ENCODE results near the gene ACKR2. TPM values are rescaled to one million over a fixed set of nuclear protein-coding genes. Genes with fewer than 3 reads are reported as not detected.

ACKR2 gene
- total RNA-seq, 1 donor from 2014 or later: 1.2 TPM

- DNase-seq (ENCODE audit: low spot score in 2 of 2, unreplicated experiment in 2 of 2): no peak
- peaks cover 17% of the 10 kb centered on the region for H3K27me3 Mint-ChIP-seq (ENCODE audit: low read depth)
- no peak overlapping the region for H3K27ac Mint-ChIP-seq
- peaks cover 7% of the 10 kb centered on the region for H3K4me1 Mint-ChIP-seq
- TF ChIP-seq, protein P1, sequence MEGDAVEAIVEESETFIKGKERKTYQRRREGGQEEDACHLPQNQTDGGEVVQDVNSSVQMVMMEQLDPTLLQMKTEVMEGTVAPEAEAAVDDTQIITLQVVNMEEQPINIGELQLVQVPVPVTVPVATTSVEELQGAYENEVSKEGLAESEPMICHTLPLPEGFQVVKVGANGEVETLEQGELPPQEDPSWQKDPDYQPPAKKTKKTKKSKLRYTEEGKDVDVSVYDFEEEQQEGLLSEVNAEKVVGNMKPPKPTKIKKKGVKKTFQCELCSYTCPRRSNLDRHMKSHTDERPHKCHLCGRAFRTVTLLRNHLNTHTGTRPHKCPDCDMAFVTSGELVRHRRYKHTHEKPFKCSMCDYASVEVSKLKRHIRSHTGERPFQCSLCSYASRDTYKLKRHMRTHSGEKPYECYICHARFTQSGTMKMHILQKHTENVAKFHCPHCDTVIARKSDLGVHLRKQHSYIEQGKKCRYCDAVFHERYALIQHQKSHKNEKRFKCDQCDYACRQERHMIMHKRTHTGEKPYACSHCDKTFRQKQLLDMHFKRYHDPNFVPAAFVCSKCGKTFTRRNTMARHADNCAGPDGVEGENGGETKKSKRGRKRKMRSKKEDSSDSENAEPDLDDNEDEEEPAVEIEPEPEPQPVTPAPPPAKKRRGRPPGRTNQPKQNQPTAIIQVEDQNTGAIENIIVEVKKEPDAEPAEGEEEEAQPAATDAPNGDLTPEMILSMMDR (IDR thresholded peaks at IDR 0.05; ENCODE audit: unreplicated experiment): no peak
- H3K36me3 Mint-ChIP-seq: no peaks in the 10 kb centered on the region
- no peaks in the 10 kb centered on the region for H3K9me3 Mint-ChIP-seq
- no peak overlapping the region for H3K4me3 Mint-ChIP-seq
Measured at GRCh38 chr3:42769477-42770131, 39.6 kb upstream of the ACKR2 start.

DNA sequence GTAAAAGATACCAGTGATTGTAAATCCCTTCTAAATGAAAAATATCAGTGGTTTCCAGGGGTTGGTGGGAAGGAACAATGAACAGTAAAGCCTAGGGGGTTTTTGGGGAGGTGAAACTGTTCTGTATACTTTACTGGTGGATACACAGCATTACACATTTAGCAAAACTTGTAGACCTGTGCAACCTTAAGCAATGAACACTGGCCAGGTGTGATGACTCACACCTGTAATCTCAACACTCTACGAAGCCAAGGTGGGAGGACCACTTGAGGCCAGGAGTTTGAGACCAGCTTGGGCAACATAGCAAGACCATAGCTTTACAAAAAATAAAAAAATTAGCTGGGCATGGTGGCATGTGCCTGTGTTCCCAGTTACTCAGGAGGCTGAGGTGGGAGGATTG lies 38.0 kb upstream of the ACKR2 start:
- TF ChIP-seq, protein P1 (IDR thresholded peaks at IDR 0.05; ENCODE audit: unreplicated experiment): no peak

DNA sequence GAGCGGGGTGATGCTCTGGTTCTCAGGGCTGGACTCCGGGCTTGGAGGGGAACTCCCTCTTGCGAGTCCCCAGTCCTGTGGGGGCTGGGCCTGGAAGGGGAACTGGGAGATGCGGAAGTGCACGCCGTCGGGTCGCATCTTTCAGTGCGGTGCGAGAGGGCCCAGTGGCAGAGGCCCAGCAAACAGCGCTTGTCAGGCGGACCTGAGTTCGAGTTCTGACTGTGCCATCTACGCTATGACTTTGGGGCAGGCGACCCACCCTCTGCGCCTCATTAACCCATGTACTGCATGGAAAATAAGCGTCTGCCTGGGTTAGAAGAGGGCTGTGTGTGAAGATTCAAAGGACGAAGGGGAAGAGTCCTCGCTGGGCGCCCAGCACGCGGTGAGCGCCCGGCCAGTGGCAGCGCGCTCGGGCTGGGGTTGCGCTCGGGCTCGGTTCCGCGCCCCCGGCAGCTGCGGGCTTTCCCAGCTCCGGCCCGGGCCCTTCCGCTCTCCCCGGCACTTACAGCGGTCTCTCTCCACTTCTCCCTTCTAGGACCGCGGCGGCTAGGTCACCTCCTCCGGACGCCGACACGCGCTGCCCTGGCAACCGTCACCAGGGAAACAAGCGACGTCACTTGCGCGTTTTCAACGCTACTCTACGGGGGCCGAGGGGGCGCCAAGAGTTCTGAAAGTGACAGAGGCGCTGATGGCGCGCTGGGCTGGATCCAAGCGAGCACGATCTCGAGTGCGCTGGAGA lies 36.4 kb upstream of the ACKR2 start, which contains the start of gene CCDC13:
Gene CCDC13, minus strand, starts transcription at position 584 of the 739 bp plus-strand sequence. CDS start 14,908 bp downstream, outside the sequence.
- Mint-ChIP-seq H3K27me3 (ENCODE audit: low read depth) (peaks cover 15% of the 10 kb centered on the region), H3K4me3 (peak within 1 kb of the TSS; percentile 74), H3K27ac (peak within 1 kb of the TSS; percentile 58), H3K36me3 (no peaks in the 10 kb centered on the region), H3K9me3 (no peaks in the 10 kb centered on the region), H3K4me1 (peaks cover 7% of the 10 kb centered on the region)
- DNase-seq (ENCODE audit: low spot score in 2 of 2, unreplicated experiment in 2 of 2): peak; percentile 72 to 86
- TF ChIP-seq, protein P1 (IDR thresholded peaks at IDR 0.05; ENCODE audit: unreplicated experiment): no peak

More for the DNA sequence above, 38.0 kb upstream of the ACKR2 start:
- Mint-ChIP-seq H3K9me3 (no peaks in the 10 kb centered on the region), H3K4me3 (no peak overlapping the region), H3K4me1 (peaks cover 7% of the 10 kb centered on the region), H3K27me3 (ENCODE audit: low read depth) (peaks cover 15% of the 10 kb centered on the region), H3K27ac (no peak overlapping the region), H3K36me3 (no peaks in the 10 kb centered on the region)
- no peak for DNase-seq (ENCODE audit: low spot score in 2 of 2, unreplicated experiment in 2 of 2)

GRCh38 chr3:42773409-42773751 lies 35.9 kb upstream of the ACKR2 start:
- Mint-ChIP-seq H3K4me3 (peak overlapping the region; percentile 74), H3K27ac (peak overlapping the region; percentile 58), H3K27me3 (ENCODE audit: low read depth) (peaks cover 15% of the 10 kb centered on the region), H3K4me1 (peaks cover 7% of the 10 kb centered on the region), H3K36me3 (no peaks in the 10 kb centered on the region), H3K9me3 (no peaks in the 10 kb centered on the region)
- DNase-seq (ENCODE audit: low spot score in 2 of 2, unreplicated experiment in 2 of 2): no peak
- TF ChIP-seq, protein P1 (IDR thresholded peaks at IDR 0.05; ENCODE audit: unreplicated experiment): no peak

GRCh38 chr3:42778644-42779043 lies 30.6 kb upstream of the ACKR2 start:
- no peaks in the 10 kb centered on the region for H3K9me3 Mint-ChIP-seq
- no peak overlapping the region for H3K27ac Mint-ChIP-seq
- peaks cover 8% of the 10 kb centered on the region for H3K36me3 Mint-ChIP-seq
- H3K4me3 Mint-ChIP-seq: no peak overlapping the region
- no peaks in the 10 kb centered on the region for H3K4me1 Mint-ChIP-seq
- no peak for DNase-seq (ENCODE audit: low spot score in 2 of 2, unreplicated experiment in 2 of 2)
- TF ChIP-seq, protein P1 (IDR thresholded peaks at IDR 0.05; ENCODE audit: unreplicated experiment): no peak
- H3K27me3 Mint-ChIP-seq (ENCODE audit: low read depth): no peaks in the 10 kb centered on the region

All from mesothelial cell of epicardium (in vitro differentiated cells).